Astrocyte (in vitro differentiated cells and primary cell): ENCODE results near the gene GPX7. TPM values are rescaled to one million over a fixed set of nuclear protein-coding genes. Genes with fewer than 3 reads are reported as not detected.

Experiments used
- total RNA-seq: library from RNA; stranded (reverse); gene quantifications from 2 replicates; pipeline ENCODE4 v1.2.1, GENCODE V29; 2021

The GPX7 gene
- total RNA-seq, 1 donor from 2014 or later: 4.2 TPM

Other genes with a start within 250 kb of the GPX7 start
- 22.1 and 25.6 TPM in 2 replicates for gene CC2D1B, start 236.2 kb upstream of the GPX7 start, total RNA-seq
- gene ORC1, start 197.9 kb upstream of the GPX7 start, total RNA-seq: 1.1 and 2.1 TPM in 2 replicates
- gene PRPF38A, start 197.8 kb upstream of the GPX7 start, total RNA-seq: 28.4 and 31.8 TPM in 2 replicates
- gene TUT4, start 49.3 kb upstream of the GPX7 start, total RNA-seq: 44.8 and 47.0 TPM in 2 replicates
- gene SHISAL2A, start 30.8 kb downstream of the GPX7 start, total RNA-seq: not detected in 2 replicates
- gene COA7, start 96.0 kb downstream of the GPX7 start, total RNA-seq: 18.4 and 19.4 TPM in 2 replicates
- gene ZYG11B, start 124.1 kb downstream of the GPX7 start, total RNA-seq: 20.4 and 22.1 TPM in 2 replicates
- 0.24 and 0.30 TPM in 2 replicates for gene ZYG11A, start 240.4 kb downstream of the GPX7 start, total RNA-seq